OCI-LY1 (cell line): Measurements from ENCODE around the gene PARL.

Experiments used
- H2AFZ ChIP-seq: fragments of 200-600 bp; sonication (generic), shearing (Covaris generic); 2 replicates; pipeline ENCODE4 v1.6.0; 2014; ENCODE audit warnings: antibody characterized with exemption, mild to moderate bottlenecking, low read length
- H3F3A ChIP-seq: fragments of 200-600 bp; sonication (generic), shearing (Covaris generic); 2 replicates; pipeline ENCODE4 v1.6.0; 2014; ENCODE audit warnings: mild to moderate bottlenecking, antibody characterized with exemption, low read length, moderate library complexity; ENCODE audit not compliant: insufficient read depth
- H3K27ac ChIP-seq: fragments of 200-600 bp; sonication (generic); 2 replicates; pipeline ENCODE4 v1.5.1; 2014; ENCODE audit warnings: low read length, mixed run types, mild to moderate bottlenecking, low read depth; ENCODE audit not compliant: poor library complexity, severe bottlenecking
- H3K27me3 ChIP-seq: fragments of 200-600 bp; sonication (generic); 2 replicates; pipeline ENCODE4 v1.6.0; 2014; ENCODE audit warnings: antibody characterized with exemption, mild to moderate bottlenecking, low read length, moderate library complexity; ENCODE audit not compliant: insufficient read depth
- H3K36me3 ChIP-seq: fragments of 200-600 bp; sonication (generic); 2 replicates; pipeline ENCODE4 v1.6.1; 2014; ENCODE audit warnings: mild to moderate bottlenecking, antibody characterized with exemption, low read length, moderate library complexity, mixed read lengths; ENCODE audit not compliant: insufficient read depth
- H3K4me1 ChIP-seq: fragments of 200-600 bp; sonication (generic); 2 replicates; pipeline ENCODE4 v1.5.1; 2014; ENCODE audit warnings: mild to moderate bottlenecking, low read length, moderate library complexity; ENCODE audit not compliant: insufficient read depth, severe bottlenecking
- H3K4me2 ChIP-seq: fragments of 200-600 bp; sonication (generic), shearing (Covaris generic); 2 replicates; pipeline ENCODE4 v1.6.1; 2014; ENCODE audit warnings: low read length
- H3K4me3 ChIP-seq: fragments of 200-600 bp; sonication (generic); 2 replicates; pipeline ENCODE4 v1.5.1; 2014; ENCODE audit warnings: low read length, low read depth, mild to moderate bottlenecking, mixed read lengths; ENCODE audit not compliant: poor library complexity, severe bottlenecking
- H3K79me2 ChIP-seq: fragments of 200-600 bp; shearing (Covaris generic); 2 replicates; pipeline ENCODE4 v1.6.1; 2016; ENCODE audit warnings: mixed run types, low read length, mixed read lengths; ENCODE audit not compliant: insufficient read depth
- H3K9ac ChIP-seq: fragments of 200-600 bp; sonication (generic), shearing (Covaris generic); 2 replicates; pipeline ENCODE4 v1.6.1; 2014; ENCODE audit warnings: mild to moderate bottlenecking, low read length, mixed read lengths
- H3K9me2 ChIP-seq: fragments of 200-600 bp; sonication (generic), shearing (Covaris generic); 2 replicates; pipeline ENCODE4 v1.6.1; 2014; ENCODE audit warnings: low read depth, mild to moderate bottlenecking, low read length, mixed read lengths
- H3K9me3 ChIP-seq: fragments of 200-600 bp; shearing (Covaris generic); 2 replicates; pipeline ENCODE4 v1.6.1; 2014; ENCODE audit warnings: low read length, mixed read lengths
- H4K20me1 ChIP-seq: fragments of 200-600 bp; sonication (generic), shearing (Covaris generic); 2 replicates; pipeline ENCODE4 v1.6.0; 2016; ENCODE audit warnings: mild to moderate bottlenecking, low read length; ENCODE audit not compliant: insufficient read depth
- EZH2 ChIP-seq: fragments of 200-600 bp; sonication (generic), shearing (Covaris generic); IDR thresholded peaks from 2 replicates; pipeline ENCODE4 v1.8.0; 2017; ENCODE audit warnings: borderline replicate concordance, mixed run types, mild to moderate bottlenecking, antibody characterized with exemption, low read length, moderate library complexity, mixed read lengths
- TF ChIP-seq, protein P1 (sequence below): fragments of 200-600 bp; sonication (generic), shearing (Covaris generic); IDR thresholded peaks from 2 replicates; pipeline ENCODE4 v1.5.1; 2017; ENCODE audit warnings: mild to moderate bottlenecking, antibody characterized with exemption, low read length, moderate library complexity, mixed read lengths

Gene PARL

DNA sequence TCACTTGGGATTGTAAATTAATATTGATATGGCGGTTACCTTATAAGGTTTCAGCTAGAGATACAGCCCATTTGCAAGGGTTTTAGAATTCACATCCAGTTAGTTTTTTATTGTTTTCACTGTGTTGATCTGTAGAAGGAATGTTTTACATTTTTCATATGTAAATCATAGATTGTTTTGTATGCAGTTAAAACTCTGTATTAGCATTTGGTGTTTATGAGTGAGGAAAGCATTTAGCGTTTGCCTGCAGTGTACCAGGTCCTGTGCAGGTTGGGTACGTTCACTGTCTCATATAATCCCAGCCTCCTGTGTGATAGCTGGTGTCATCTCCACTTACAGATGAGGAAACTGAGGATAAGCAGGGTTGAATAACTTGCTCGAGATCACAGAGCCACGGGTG is 83.1 kb downstream of the PARL start:
- Histone ChIP-seq H3K27ac (no peak overlapping the region), H3K36me3 (peaks cover 99% of the 10 kb centered on the region), H4K20me1 (no peaks in the 10 kb centered on the region), H3K4me3 (no peak overlapping the region), H2AFZ (no peak overlapping the region), H3K4me1 (no peaks in the 10 kb centered on the region), H3K79me2 (no peaks in the 10 kb centered on the region), H3K9me3 (no peaks in the 10 kb centered on the region), H3K4me2 (no peak overlapping the region), H3K9me2 (no peaks in the 10 kb centered on the region), H3K9ac (no peak overlapping the region), H3F3A (0 out of 2 replicates have a peak, but pooled peaks cover 2% of the 10 kb centered on the region), H3K27me3 (no peaks in the 10 kb centered on the region)
- TF ChIP-seq EZH2, result no peak
- TF ChIP-seq, protein P1, sequence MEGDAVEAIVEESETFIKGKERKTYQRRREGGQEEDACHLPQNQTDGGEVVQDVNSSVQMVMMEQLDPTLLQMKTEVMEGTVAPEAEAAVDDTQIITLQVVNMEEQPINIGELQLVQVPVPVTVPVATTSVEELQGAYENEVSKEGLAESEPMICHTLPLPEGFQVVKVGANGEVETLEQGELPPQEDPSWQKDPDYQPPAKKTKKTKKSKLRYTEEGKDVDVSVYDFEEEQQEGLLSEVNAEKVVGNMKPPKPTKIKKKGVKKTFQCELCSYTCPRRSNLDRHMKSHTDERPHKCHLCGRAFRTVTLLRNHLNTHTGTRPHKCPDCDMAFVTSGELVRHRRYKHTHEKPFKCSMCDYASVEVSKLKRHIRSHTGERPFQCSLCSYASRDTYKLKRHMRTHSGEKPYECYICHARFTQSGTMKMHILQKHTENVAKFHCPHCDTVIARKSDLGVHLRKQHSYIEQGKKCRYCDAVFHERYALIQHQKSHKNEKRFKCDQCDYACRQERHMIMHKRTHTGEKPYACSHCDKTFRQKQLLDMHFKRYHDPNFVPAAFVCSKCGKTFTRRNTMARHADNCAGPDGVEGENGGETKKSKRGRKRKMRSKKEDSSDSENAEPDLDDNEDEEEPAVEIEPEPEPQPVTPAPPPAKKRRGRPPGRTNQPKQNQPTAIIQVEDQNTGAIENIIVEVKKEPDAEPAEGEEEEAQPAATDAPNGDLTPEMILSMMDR, result no peak

DNA sequence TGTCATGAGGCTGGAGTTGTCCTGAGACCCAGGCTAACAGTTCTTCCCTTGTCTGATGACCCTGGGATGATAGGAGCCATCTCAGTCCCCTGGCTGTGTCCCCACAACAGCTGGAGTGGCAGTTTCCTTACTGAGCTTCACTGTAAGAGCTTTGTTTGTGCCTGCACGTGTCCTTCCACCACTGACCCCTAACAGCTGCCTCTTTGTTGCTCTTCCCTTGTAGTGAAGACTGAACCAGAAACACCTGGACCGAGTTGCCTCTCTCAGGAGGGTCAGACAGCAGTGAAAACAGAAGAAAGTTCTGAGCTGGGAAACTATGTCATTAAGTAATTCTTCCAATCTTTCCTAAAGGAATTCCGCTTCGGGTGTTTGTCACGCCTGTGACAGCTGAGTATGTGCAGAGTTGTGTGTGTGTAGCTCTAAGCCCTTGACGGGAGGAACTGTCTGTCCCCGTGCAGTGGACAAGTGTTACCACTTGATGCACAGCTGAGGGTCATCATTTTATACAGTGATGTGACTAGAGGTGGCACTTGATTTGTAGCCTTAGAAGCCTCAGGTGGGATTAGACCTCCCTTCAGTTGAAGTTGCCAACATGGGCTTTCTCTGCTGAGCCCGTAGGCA is 84.3 kb downstream of the PARL start:
- H3K36me3 ChIP-seq, result peaks cover 98% of the 10 kb centered on the region
- no peak overlapping the region for H3K4me2 ChIP-seq
- 0 out of 2 replicates have a peak, but pooled peaks cover 2% of the 10 kb centered on the region for H3F3A ChIP-seq
- H3K4me3 ChIP-seq, result no peak overlapping the region
- H3K27ac ChIP-seq, result no peak overlapping the region
- no peaks in the 10 kb centered on the region for H3K4me1 ChIP-seq
- H3K9me3 ChIP-seq, result no peaks in the 10 kb centered on the region
- H3K27me3 ChIP-seq, result no peaks in the 10 kb centered on the region
- H4K20me1 ChIP-seq, result no peaks in the 10 kb centered on the region
- H3K79me2 ChIP-seq, result no peaks in the 10 kb centered on the region
- no peak overlapping the region for H3K9ac ChIP-seq
- no peak overlapping the region for H2AFZ ChIP-seq
- no peaks in the 10 kb centered on the region for H3K9me2 ChIP-seq
- TF ChIP-seq EZH2, result no peak

DNA sequence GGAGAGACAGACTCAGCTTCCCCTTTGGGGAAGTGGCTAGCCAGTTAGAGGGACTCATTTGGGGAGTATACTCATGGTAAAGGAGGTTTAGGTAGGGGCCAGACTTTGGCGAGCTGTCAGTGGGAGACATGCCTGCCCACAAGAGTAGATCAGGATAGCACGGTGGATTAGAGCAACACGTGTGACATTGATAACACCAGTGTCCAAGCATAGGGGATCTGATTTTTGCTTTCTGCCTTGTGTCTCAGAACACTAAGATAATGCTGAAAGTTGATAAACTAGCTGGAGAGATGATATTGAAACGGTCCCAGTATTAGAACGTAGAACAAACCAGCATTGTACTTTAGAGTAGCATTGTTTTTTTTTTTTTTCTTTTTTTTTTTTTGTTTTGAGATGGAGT is 85.2 kb downstream of the PARL start:
- no peaks in the 10 kb centered on the region for H3K4me1 ChIP-seq
- H3K27ac ChIP-seq, result no peak overlapping the region
- no peaks in the 10 kb centered on the region for H4K20me1 ChIP-seq
- peaks cover 98% of the 10 kb centered on the region for H3K36me3 ChIP-seq
- no peaks in the 10 kb centered on the region for H3K27me3 ChIP-seq
- H3K9ac ChIP-seq, result no peak overlapping the region
- no peak overlapping the region for H3K4me2 ChIP-seq
- no peak overlapping the region for H2AFZ ChIP-seq
- 0 out of 2 replicates have a peak, but pooled peaks cover 2% of the 10 kb centered on the region for H3F3A ChIP-seq
- H3K9me3 ChIP-seq, result no peaks in the 10 kb centered on the region
- no peak for TF ChIP-seq EZH2
- TF ChIP-seq, protein P1, result no peak
- no peaks in the 10 kb centered on the region for H3K79me2 ChIP-seq
- H3K4me3 ChIP-seq, result no peak overlapping the region
- H3K9me2 ChIP-seq, result no peaks in the 10 kb centered on the region

DNA sequence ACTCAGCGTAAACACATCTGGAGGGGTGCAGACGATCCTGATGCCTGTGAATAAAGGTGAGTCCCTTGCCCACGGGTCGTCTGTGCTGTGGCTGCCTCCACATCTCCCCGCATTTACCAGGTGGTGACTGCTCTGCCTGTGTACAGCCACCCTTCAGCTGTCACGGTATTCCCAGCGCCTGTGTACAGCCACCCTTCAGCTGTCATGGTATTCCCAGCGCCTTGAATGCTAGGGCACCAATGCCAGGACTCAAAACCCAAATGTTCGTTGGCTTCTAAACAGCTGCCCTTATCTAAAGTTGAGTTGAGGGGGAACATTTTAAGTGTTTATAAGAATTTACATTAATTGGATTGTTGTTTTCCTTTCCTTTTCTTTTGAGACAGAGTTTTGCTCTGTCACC is 86.7 kb downstream of the PARL start:
- no peaks in the 10 kb centered on the region for H3K9me3 ChIP-seq
- no peaks in the 10 kb centered on the region for H4K20me1 ChIP-seq
- H3K4me1 ChIP-seq, result no peaks in the 10 kb centered on the region
- TF ChIP-seq, protein P1, result no peak
- TF ChIP-seq EZH2, result no peak
- H3K27ac ChIP-seq, result no peak overlapping the region
- H3F3A ChIP-seq, result 0 out of 2 replicates have a peak, but pooled peaks cover 2% of the 10 kb centered on the region
- H3K36me3 ChIP-seq, result peaks cover 98% of the 10 kb centered on the region
- H3K9me2 ChIP-seq, result no peaks in the 10 kb centered on the region
- no peaks in the 10 kb centered on the region for H3K27me3 ChIP-seq
- H3K4me2 ChIP-seq, result no peak overlapping the region
- H2AFZ ChIP-seq, result no peak overlapping the region
- H3K4me3 ChIP-seq, result no peak overlapping the region
- H3K9ac ChIP-seq, result no peak overlapping the region
- H3K79me2 ChIP-seq, result no peaks in the 10 kb centered on the region
